Ovary (tissue), 3 donors: ENCODE measurements around the gene KAZALD1.

Experiments
- CTCF ChIP-seq, 3 donors: fragments of 450-650 bp in 2 of 3; fragments of 200-600 bp in 1 of 3; IDR thresholded peaks; one replicate each; pipeline versions ENCODE4 v1.5.1 to v1.8.0; 2016 to 2022; ENCODE audit warnings: antibody characterized with exemption in 3 of 3, mild to moderate bottlenecking in 1 of 3
- POLR2A ChIP-seq: fragments of 450-650 bp; IDR thresholded peaks from one replicate; pipeline ENCODE4 v1.6.1; 2017; ENCODE audit warnings: antibody characterized with exemption, mild to moderate bottlenecking, moderate library complexity
- donor health status: DM: no; HTN: no; CAD: no.

GRCh38 chr10:101106351-101106750 is 44.6 kb downstream of the KAZALD1 start:
- TF ChIP-seq POLR2A (no peak), CTCF (IDR thresholded peaks at IDR 0.05) (no peak)
